Vagina (tissue), 2 donors: ENCODE data around the gene ARHGEF40. TPM values are rescaled to one million over a fixed set of nuclear protein-coding genes. Genes with fewer than 3 reads are reported as not detected.
A peak's percentile ranks its signal among the peaks of the same experiment; 100 is the strongest.

ENCODE experiments used
- DNase-seq, 2 donors: peaks; one replicate each; pipeline ENCODE4 v3.0.0-alpha.2; 2017; ENCODE audit errors: extremely low spot score in 2 of 2
- H3K27ac ChIP-seq: fragments of 200-600 bp; sonication (generic); one replicate; pipeline ENCODE4 v1.5.1; 2019
- H3K27me3 ChIP-seq: fragments of 200-600 bp; sonication (generic); one replicate; pipeline ENCODE4 v1.5.1; 2019
- H3K36me3 ChIP-seq, 2 donors: fragments of 200-600 bp; sonication (generic); one replicate each; pipeline ENCODE4 v1.5.1; 2017 to 2019
- H3K4me1 ChIP-seq: fragments of 200-600 bp; sonication (generic); one replicate; pipeline ENCODE4 v1.5.1; 2019
- H3K4me3 ChIP-seq, 2 donors: fragments of 200-600 bp; sonication (generic); 1 replicate in 1 of 2; 2 replicates in 1 of 2; pipeline ENCODE4 v1.5.1; 2016 to 2019
- H3K9me3 ChIP-seq: fragments of 200-600 bp; sonication (generic); one replicate; pipeline ENCODE4 v1.5.1; 2019
- POLR2A ChIP-seq, 2 donors: fragments of 450-650 bp; IDR thresholded peaks; one replicate each; pipeline ENCODE4 v1.6.1; 2017; ENCODE audit warnings: antibody characterized with exemption in 2 of 2, mild to moderate bottlenecking in 2 of 2, moderate library complexity in 2 of 2
- POLR2AphosphoS5 ChIP-seq, 2 donors: sonication (generic); formaldehyde crosslinking; IDR thresholded peaks; one replicate each; pipeline ENCODE4 v1.9.0; 2017; ENCODE audit warnings: antibody characterized with exemption in 2 of 2, mild to moderate bottlenecking in 2 of 2, low read depth in 1 of 2; ENCODE audit not compliant: insufficient read depth in 1 of 2
- intact Hi-C: fragments of 100-400 bp; cut with DNase I; formaldehyde crosslinking; loops from one replicate; pipeline ENCODE4 v1.15.1; 2023
- total RNA-seq: library from RNA; depleted of rRNA; stranded (reverse); fragments of >200 nt; gene quantifications from one replicate; pipeline ENCODE4 v1.2.3, GENCODE V29; 2016
- TF ChIP-seq, protein P1 (sequence below), 3 experiments: fragments of 450-650 bp in 2 of 3; fragments of 200-600 bp in 1 of 3; sonication (generic) in 1 of 3; IDR thresholded peaks; one replicate each; pipeline ENCODE4 v1.5.1; 2017 to 2019; ENCODE audit warnings: antibody characterized with exemption in 3 of 3, mild to moderate bottlenecking in 2 of 3, moderate library complexity in 2 of 3

Gene ARHGEF40
- total RNA-seq, 1 donor from 2014 or later = 36.3 TPM

GRCh38 chr14:21101802-21102413 lies 31.8 kb downstream of the ARHGEF40 start:
- intact Hi-C loops = loop anchor here (5.0 kb wide), 1 partner anchor 75 kb away; the partner anchor contains the start of gene NDRG2

GRCh38 chr14:21102521-21103410 lies 32.7 kb downstream of the ARHGEF40 start:
- DNase-seq = no peak
- H3K27me3 ChIP-seq = no peaks in the 10 kb centered on the region
- no peaks in the 10 kb centered on the region for H3K9me3 ChIP-seq
- intact Hi-C loops = loop anchor here (5.0 kb wide), 1 partner anchor 75 kb away; the partner anchor contains the start of gene NDRG2
- H3K27ac ChIP-seq = peak overlapping the region; percentile 99
- no peaks in the 10 kb centered on the region for H3K36me3 ChIP-seq
- TF ChIP-seq, protein P1, sequence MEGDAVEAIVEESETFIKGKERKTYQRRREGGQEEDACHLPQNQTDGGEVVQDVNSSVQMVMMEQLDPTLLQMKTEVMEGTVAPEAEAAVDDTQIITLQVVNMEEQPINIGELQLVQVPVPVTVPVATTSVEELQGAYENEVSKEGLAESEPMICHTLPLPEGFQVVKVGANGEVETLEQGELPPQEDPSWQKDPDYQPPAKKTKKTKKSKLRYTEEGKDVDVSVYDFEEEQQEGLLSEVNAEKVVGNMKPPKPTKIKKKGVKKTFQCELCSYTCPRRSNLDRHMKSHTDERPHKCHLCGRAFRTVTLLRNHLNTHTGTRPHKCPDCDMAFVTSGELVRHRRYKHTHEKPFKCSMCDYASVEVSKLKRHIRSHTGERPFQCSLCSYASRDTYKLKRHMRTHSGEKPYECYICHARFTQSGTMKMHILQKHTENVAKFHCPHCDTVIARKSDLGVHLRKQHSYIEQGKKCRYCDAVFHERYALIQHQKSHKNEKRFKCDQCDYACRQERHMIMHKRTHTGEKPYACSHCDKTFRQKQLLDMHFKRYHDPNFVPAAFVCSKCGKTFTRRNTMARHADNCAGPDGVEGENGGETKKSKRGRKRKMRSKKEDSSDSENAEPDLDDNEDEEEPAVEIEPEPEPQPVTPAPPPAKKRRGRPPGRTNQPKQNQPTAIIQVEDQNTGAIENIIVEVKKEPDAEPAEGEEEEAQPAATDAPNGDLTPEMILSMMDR (IDR thresholded peaks at IDR 0.05) = no peak
- TF ChIP-seq POLR2AphosphoS5 (IDR thresholded peaks at IDR 0.05; ENCODE audit: insufficient read depth in 1 of 2, low read depth in 1 of 2) (no peak), POLR2A (IDR thresholded peaks at IDR 0.05) (no peak)
- H3K4me1 ChIP-seq = peaks cover 58% of the 10 kb centered on the region
- peak overlapping the region; percentile 67 to 72 for H3K4me3 ChIP-seq

More at GRCh38 chr14:21101802-21102413, 31.8 kb downstream of the ARHGEF40 start:
- Histone ChIP-seq H3K36me3 (no peaks in the 10 kb centered on the region), H3K9me3 (no peaks in the 10 kb centered on the region), H3K4me3 (no peak overlapping the region), H3K27ac (no peak overlapping the region), H3K27me3 (no peaks in the 10 kb centered on the region), H3K4me1 (peaks cover 60% of the 10 kb centered on the region)
- peak in 1 of 2 donors; percentile 76 for DNase-seq
- TF ChIP-seq POLR2AphosphoS5 (IDR thresholded peaks at IDR 0.05; ENCODE audit: insufficient read depth in 1 of 2, low read depth in 1 of 2) (no peak), POLR2A (IDR thresholded peaks at IDR 0.05) (no peak)
- TF ChIP-seq, protein P1 (IDR thresholded peaks at IDR 0.05) = no peak

- Histone ChIP-seq H3K27me3 (no peaks in the 10 kb centered on the region), H3K27ac (peak overlapping the region; percentile 99), H3K36me3 (no peaks in the 10 kb centered on the region), H3K9me3 (no peaks in the 10 kb centered on the region), H3K4me1 (peaks cover 58% of the 10 kb centered on the region), H3K4me3 (peak overlapping the region; percentile 67 to 72)
- DNase-seq = no peak
- intact Hi-C loops = loop anchor here (5.0 kb wide), 1 partner anchor 76 kb away; the partner anchor contains the start of gene NDRG2
- TF ChIP-seq, protein P1 (IDR thresholded peaks at IDR 0.05) = no peak
- no peak for TF ChIP-seq POLR2A (IDR thresholded peaks at IDR 0.05)
- no peak for TF ChIP-seq POLR2AphosphoS5 (IDR thresholded peaks at IDR 0.05; ENCODE audit: insufficient read depth in 1 of 2, low read depth in 1 of 2)
Observed at GRCh38 chr14:21103411-21103709, 33.3 kb downstream of the ARHGEF40 start.

DNA sequence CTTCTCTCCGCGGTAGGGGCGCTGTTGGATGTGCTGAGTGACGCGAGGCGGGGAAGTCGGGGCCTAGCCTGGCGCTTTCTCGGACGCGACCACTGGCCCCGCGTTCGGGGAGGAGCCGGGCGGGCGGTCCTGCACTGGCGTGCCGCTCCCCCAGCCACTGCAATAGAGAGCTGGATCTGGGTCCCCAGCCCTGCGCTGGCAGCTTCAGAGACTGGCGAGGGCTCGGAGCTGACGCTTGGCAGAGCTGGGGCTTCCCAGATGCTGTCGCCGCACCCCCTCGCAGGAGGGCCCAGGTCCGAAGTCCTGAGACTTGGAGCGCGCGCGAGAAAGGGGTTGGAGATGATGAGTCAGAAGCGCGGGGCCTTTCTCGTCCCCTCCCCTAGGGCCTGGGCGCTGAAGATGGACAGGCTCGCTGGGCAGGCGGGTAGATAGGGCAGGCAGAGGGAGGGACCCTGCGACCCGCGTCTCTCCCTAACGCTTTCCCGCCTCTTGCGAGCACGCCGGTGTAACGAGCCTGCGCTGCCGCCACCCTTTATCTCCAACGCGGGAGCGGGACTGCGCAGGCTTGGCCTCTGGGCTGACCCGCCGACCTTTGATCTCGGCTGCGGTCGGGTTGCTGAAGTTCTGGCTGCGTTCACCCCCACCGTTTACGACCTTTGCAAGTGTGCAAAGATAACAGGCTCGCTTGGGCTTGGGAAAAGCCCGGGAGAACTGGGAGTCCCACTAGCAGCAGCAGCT lies 33.8 kb downstream of the ARHGEF40 start:
- DNase-seq = peak in 1 of 2 donors; percentile 97
- Histone ChIP-seq H3K27ac (peak overlapping the region; percentile 99), H3K27me3 (no peaks in the 10 kb centered on the region), H3K36me3 (no peaks in the 10 kb centered on the region), H3K9me3 (no peaks in the 10 kb centered on the region), H3K4me3 (peak overlapping the region; percentile 67 to 72), H3K4me1 (peaks cover 57% of the 10 kb centered on the region)
- TF ChIP-seq POLR2AphosphoS5 (IDR thresholded peaks at IDR 0.05; ENCODE audit: insufficient read depth in 1 of 2, low read depth in 1 of 2) = peak; percentile 94 to 99
- TF ChIP-seq POLR2A (IDR thresholded peaks at IDR 0.05) = peak; percentile 17 to 85
- TF ChIP-seq, protein P1 (IDR thresholded peaks at IDR 0.05) = peak; percentile 18 to 86 (median 47)
- intact Hi-C loops = loop anchor here (1.0 to 5.0 kb wide), 2 partner anchors 35 to 77 kb away; partner anchors contain the start of gene NDRG2
